Activated CD8-positive, alpha-beta T cell treated with anti-CD3 and anti-CD28 coated beads, Interleukin-2, amount 10 ng/mL, durations not matched to agents 7 days and 5 days (primary cell): ENCODE results near the gene RNF175. TPM values are rescaled to one million over a fixed set of nuclear protein-coding genes. Genes with fewer than 3 reads are reported as not detected.

Experiments
- ATAC-seq: fragments of 150-1000 bp; cut with Tn5 transposase; one replicate; pipeline ENCODE4 v1.10.0; 2021; ENCODE audit warnings: moderate library complexity
- CTCF ChIA-PET: fragments of 350-600 bp; sonication (Branson Sonifier 250); formaldehyde crosslinking; loops from one replicate; lab custom pipeline; 2021; ENCODE audit warnings: antibody characterized with exemption; lab: Charles Lee
- POLR2A ChIA-PET: fragments of 350-600 bp; sonication (Branson Sonifier 250); formaldehyde crosslinking; loops from one replicate; lab custom pipeline; 2021; ENCODE audit warnings: antibody characterized with exemption; lab: Charles Lee
- DNase-seq: peaks from one replicate; pipeline ENCODE4 v3.0.0-alpha.2; 2020
- H3K27ac Mint-ChIP-seq: one replicate; pipeline ENCODE4 v1.8.0; 2021; ENCODE audit warnings: mild to moderate bottlenecking, mixed read lengths
- H3K27me3 Mint-ChIP-seq: one replicate; pipeline ENCODE4 v1.8.0; 2021; ENCODE audit warnings: low read depth, mixed read lengths
- H3K36me3 Mint-ChIP-seq: one replicate; pipeline ENCODE4 v1.8.0; 2021; ENCODE audit warnings: low read depth, mixed read lengths
- H3K4me1 Mint-ChIP-seq: one replicate; pipeline ENCODE4 v1.8.0; 2021; ENCODE audit warnings: low read depth, mixed read lengths
- H3K4me3 Mint-ChIP-seq: one replicate; pipeline ENCODE4 v1.8.0; 2021; ENCODE audit warnings: mild to moderate bottlenecking, mixed read lengths
- H3K9me3 Mint-ChIP-seq: one replicate; pipeline ENCODE4 v1.8.0; 2022; ENCODE audit warnings: mixed read lengths; ENCODE audit not compliant: insufficient read depth
- total RNA-seq, 2 experiments: library from RNA; stranded (reverse); gene quantifications; one replicate each; pipeline ENCODE4 v1.2.3, GENCODE V29; 2021

The RNF175 gene
- total RNA-seq, 2 experiments from 2014 or later: not detected

DNA sequence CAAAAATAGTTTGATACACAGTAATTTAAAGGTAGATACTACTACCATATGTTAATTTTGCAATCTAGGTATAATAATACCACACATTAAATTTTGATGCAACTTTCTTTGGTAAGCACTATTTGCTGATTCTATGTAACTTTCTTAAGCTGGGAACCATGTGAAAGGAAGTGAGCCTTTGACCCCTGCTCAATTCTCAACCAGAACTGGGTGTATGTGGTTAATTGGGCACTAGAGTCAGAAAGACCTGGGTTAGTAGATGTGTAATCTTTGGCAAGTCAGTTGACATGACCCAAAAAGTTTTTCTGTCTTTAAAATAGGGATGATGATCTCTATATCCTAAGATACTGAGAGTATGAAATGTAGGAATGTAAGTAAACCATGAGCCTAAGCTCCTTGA, 53.3 kb downstream of the RNF175 start:
- H3K4me3 Mint-ChIP-seq: peak overlapping the region; percentile 20
- peaks cover 10% of the 10 kb centered on the region for H3K27me3 Mint-ChIP-seq
- peak overlapping the region; percentile 72 for H3K27ac Mint-ChIP-seq

DNA sequence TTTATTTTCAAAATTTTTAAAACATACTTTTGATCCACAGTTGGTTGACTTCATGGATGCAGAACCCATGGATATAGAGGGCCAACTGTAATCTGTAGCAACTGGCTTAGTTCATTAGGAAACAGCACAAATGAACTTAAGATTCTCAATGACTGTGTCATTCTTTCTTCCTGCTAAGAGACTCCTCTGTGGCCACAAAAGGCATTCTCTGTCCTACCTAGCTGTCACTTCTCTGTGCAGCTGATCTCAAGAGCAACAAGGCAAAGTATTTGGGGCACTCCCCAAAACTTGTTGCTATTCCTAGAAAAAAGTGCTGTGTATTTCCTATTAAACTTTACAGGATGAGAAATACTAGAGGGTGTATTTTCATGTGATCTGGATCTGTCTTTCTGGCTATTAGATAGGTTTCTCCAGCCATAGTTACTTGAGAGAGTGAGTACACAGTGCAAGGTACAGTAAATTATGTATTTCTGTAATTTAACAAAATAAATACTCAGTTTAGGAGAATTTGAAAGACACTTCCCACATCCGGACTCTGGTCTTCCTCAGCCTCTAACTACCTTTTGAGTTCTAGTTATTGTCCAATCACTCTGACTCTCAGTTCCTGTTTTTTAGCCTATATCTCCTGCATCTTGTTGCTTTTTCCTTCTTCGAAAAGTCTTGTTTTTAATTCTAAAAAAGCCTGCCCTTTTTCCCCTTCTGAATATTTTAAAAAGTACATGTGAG, 53.9 kb downstream of the RNF175 start:
- no peaks in the 10 kb centered on the region for H3K9me3 Mint-ChIP-seq
- peak overlapping the region; percentile 20 for H3K4me3 Mint-ChIP-seq
- POLR2A ChIA-PET: interaction anchor here (0.6 kb wide), 1 partner anchor 23 kb away, joined by 3 read pairs; no protein-coding TSS in a partner anchor
- CTCF ChIA-PET: interaction anchor here (0.8 kb wide), 1 partner anchor 44 kb away, joined by 3 read pairs; no protein-coding TSS in a partner anchor
- peak; percentile 27 for ATAC-seq
- H3K27ac Mint-ChIP-seq: peak overlapping the region; percentile 72
- DNase-seq: no peak
- peaks cover 6% of the 10 kb centered on the region for H3K36me3 Mint-ChIP-seq
- peaks cover 15% of the 10 kb centered on the region for H3K4me1 Mint-ChIP-seq
- H3K27me3 Mint-ChIP-seq: peaks cover 10% of the 10 kb centered on the region

More for the DNA sequence above, 53.3 kb downstream of the RNF175 start:
- Mint-ChIP-seq H3K4me1 (peaks cover 15% of the 10 kb centered on the region), H3K9me3 (no peaks in the 10 kb centered on the region), H3K36me3 (peaks cover 6% of the 10 kb centered on the region)
- ChIA-PET POLR2A (no interaction called here), CTCF (interaction anchor here (0.8 to 1.2 kb wide), 2 partner anchors 43 to 63 kb away, joined by 3 to 5 read pairs; no protein-coding TSS in a partner anchor)
- DNase-seq (no peak), ATAC-seq (peak; percentile 30)

DNA sequence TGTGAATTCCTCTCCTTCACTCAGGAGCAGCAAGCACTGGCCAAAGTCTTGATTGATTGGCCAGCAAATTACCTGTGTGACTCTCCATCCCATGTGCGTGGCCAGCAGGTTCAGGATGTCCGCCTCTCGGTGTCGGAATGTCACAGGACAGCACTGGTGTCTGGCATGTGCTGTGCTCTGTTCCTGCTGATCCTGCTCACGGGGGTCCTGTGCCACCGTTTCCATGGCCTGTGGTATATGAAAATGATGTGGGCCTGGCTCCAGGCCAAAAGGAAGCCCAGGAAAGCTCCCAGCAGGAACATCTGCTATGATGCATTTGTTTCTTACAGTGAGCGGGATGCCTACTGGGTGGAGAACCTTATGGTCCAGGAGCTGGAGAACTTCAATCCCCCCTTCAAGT, 55.3 kb downstream of the RNF175 start:
- Mint-ChIP-seq H3K9me3 (no peaks in the 10 kb centered on the region), H3K27ac (no peak overlapping the region), H3K27me3 (peaks cover 11% of the 10 kb centered on the region), H3K4me1 (peaks cover 15% of the 10 kb centered on the region), H3K36me3 (peaks cover 6% of the 10 kb centered on the region), H3K4me3 (no peak overlapping the region)
- POLR2A ChIA-PET: no interaction called here
- no peak for ATAC-seq
- DNase-seq: no peak
- CTCF ChIA-PET: no interaction called here

DNA sequence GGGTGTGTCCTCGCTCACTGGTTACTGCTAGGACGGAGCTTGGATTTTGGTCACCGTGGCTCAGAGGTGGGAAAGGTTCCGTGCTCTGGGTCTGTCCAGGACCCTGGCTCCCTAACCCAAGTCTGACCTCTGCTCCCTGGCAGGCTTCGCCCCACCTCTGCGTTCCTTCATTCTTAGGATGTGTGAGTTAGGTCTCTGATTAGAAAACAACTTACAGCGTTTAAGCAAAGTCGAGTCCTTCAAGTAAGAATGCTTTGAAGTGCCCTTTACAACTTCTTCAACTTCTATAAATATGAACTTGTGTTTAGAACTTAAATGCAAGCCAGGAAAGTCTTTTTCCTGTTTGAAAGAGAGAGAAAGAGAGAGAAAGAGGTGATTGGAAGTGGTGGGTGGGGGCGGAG, 74.9 kb downstream of the RNF175 start:
- ChIA-PET CTCF (interaction anchor here (1.5 kb wide), 1 partner anchor 101 kb away, joined by 3 read pairs; no protein-coding TSS in a partner anchor), POLR2A (interaction anchor here (1.1 kb wide), 1 partner anchor 342 kb away, joined by 3 read pairs; no protein-coding TSS in a partner anchor)
- DNase-seq (no peak), ATAC-seq (peak; percentile 9)
- peaks cover 29% of the 10 kb centered on the region for H3K9me3 Mint-ChIP-seq
- H3K27me3 Mint-ChIP-seq: peaks cover 34% of the 10 kb centered on the region
- H3K27ac Mint-ChIP-seq: no peak overlapping the region
- H3K4me1 Mint-ChIP-seq: peaks cover 13% of the 10 kb centered on the region
- peaks cover 19% of the 10 kb centered on the region for H3K36me3 Mint-ChIP-seq
- peak overlapping the region; percentile 71 for H3K4me3 Mint-ChIP-seq

DNA sequence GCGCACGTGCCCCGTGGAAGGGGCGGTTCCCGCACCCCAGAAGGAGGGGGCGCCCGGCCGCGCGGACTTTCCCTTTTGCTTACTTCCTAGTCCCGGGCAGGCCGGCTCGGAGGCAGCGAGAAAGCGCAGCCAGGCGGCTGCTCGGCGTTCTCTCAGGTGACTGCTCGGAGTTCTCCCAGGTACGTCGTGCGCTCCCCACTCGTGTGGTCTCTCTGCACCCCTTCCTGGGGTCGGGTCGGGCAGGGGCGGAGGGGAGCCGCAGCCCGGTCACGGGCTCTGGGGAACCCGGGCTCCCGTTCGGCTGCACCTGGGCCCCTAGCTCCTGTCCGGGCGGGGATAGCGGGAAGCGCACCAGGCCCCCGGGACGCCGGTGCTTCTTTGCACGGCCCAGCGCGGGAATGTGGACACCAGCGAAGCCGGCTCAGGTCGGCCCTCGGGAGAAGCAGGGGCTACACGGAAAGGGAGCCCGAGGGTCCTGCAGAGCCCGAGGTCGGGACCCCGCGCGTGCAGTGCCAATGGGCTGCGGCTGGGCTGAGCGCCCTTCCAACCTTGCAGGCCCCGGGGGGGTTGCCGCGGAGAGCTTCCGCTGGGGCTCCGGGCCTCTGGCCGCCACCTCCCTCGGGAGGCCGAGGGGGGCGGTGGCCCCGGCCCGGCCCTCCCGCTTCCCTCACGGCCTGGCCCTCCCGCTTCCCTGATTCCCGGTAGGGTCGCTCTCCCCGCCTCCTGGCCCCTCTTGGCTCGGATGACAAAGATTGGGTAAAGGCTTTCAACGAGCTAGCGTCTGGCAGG, 75.4 kb downstream of the RNF175 start, which contains the start of gene TLR2:
TSS of gene TLR2 (plus strand) at position 99 of the 789 bp plus-strand sequence. CDS start 18,628 bp downstream, outside the sequence.
- CTCF ChIA-PET: interaction anchor here (1.1 to 1.5 kb wide), 2 partner anchors 66 to 102 kb away, joined by 3 read pairs; no protein-coding TSS in a partner anchor
- Mint-ChIP-seq H3K4me1 (peaks cover 13% of the 10 kb centered on the region), H3K4me3 (peak within 1 kb of the TSS; percentile 71), H3K9me3 (peaks cover 24% of the 10 kb centered on the region), H3K27me3 (peaks cover 34% of the 10 kb centered on the region), H3K36me3 (peaks cover 15% of the 10 kb centered on the region), H3K27ac (no peak within 1 kb of the TSS)
- ATAC-seq: peak; percentile 93
- DNase-seq: peak; percentile 66
- POLR2A ChIA-PET: interaction anchor here (1.1 kb wide), 1 partner anchor 342 kb away, joined by 3 read pairs; no protein-coding TSS in a partner anchor

DNA sequence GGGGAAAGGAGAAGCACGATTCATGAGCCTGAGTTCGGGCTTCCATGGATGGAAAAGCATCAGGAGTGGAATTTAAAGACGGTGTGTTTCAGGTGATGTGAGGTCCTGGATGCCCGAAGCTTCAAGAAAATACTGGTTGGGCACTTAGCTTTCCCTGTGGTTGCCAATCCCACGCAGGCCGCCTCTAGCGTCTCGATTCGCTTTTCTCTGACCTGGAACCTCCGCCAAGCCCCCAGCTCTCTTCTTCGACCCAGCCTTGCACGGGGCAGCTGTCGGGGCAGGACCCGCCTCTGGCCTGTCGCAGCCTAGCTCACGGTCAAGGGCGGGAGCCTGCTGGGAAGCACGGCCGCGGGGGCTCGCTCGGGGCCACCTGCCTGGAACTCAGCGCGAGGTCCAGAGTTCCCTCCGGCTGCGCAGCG, 76.1 kb downstream of the RNF175 start:
- peaks cover 9% of the 10 kb centered on the region for H3K36me3 Mint-ChIP-seq

DNA sequence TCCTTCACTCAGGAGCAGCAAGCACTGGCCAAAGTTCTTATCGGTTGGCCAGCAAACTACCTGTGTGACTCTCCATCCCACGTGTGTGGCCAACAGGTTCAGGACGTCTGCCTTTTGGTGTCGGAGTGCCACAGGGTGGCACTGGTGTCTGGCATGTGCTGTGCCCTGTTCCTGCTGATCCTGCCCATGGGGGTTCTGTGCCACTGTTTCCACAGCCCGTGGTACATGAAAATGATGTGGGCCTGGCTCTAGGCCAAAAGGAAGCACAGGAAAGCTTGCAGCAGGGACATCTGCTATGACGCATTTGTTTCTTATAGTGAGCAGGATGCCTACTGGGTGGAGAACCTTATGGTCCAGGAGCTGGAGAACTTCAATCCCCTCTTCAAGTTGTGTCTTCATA, 80.3 kb downstream of the RNF175 start:
- DNase-seq: no peak
- Mint-ChIP-seq H3K9me3 (peaks cover 21% of the 10 kb centered on the region), H3K4me3 (no peak overlapping the region), H3K27me3 (peaks cover 32% of the 10 kb centered on the region), H3K27ac (no peak overlapping the region), H3K36me3 (peaks cover 4% of the 10 kb centered on the region), H3K4me1 (peaks cover 6% of the 10 kb centered on the region)
- POLR2A ChIA-PET: no interaction called here
- CTCF ChIA-PET: no interaction called here
- ATAC-seq: no peak

More for the DNA sequence above, 76.1 kb downstream of the RNF175 start:
- POLR2A ChIA-PET: interaction anchor here (1.1 kb wide), 1 partner anchor 341 kb away, joined by 3 read pairs; no protein-coding TSS in a partner anchor
- ATAC-seq: no peak
- Mint-ChIP-seq H3K27me3 (peaks cover 37% of the 10 kb centered on the region), H3K9me3 (peaks cover 19% of the 10 kb centered on the region), H3K27ac (no peak overlapping the region), H3K4me3 (peak overlapping the region; percentile 47), H3K4me1 (peaks cover 13% of the 10 kb centered on the region)
- no peak for DNase-seq
- CTCF ChIA-PET: interaction anchor here (1.1 to 1.5 kb wide), 2 partner anchors 67 to 102 kb away, joined by 3 read pairs; no protein-coding TSS in a partner anchor

DNA sequence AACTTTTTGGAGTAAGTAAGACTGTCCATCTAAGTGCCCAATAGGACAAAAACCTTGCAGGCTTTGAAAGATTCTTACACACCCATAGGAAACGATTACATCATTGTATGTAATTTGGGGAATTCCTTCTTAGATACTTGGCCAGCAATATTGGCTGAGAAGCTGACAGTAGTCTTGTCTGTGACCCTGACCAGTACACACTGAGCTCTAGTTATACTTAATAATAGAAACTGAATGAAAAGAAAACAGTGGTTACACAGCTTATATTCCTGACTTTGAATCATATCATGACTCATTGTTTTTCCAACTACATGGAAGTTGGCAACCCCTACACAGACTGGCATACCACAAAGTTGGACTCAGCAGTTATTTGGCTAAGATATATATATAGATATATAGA, 82.8 kb downstream of the RNF175 start:
- H3K9me3 Mint-ChIP-seq: peaks cover 25% of the 10 kb centered on the region
- no peak overlapping the region for H3K4me3 Mint-ChIP-seq
- ChIA-PET CTCF (no interaction called here), POLR2A (no interaction called here)
- DNase-seq (no peak), ATAC-seq (no peak)
- peaks cover 4% of the 10 kb centered on the region for H3K36me3 Mint-ChIP-seq
- H3K27me3 Mint-ChIP-seq: peaks cover 19% of the 10 kb centered on the region
- no peaks in the 10 kb centered on the region for H3K4me1 Mint-ChIP-seq
- H3K27ac Mint-ChIP-seq: no peak overlapping the region

DNA sequence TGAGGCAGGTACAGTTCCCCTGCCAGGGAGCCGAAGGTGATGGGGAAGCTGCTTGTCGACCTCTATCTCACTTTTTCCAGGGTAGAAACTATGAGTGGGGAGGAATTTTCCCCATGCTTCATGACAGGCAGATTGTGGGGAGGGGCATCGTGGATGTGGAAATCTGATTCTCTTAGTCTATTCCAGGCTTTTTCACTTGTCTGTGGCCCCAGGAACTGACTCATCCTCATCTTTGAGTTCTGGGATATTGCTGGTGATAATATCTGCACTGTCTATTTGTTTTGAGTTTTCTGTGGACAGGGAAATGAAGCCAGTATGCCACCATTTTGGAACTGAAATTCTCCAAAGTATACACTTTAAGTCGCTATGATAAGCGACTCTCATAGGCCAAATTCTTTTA, 83.3 kb downstream of the RNF175 start:
- no peak overlapping the region for H3K4me3 Mint-ChIP-seq
- no peak for ATAC-seq
- DNase-seq: no peak
- no peaks in the 10 kb centered on the region for H3K4me1 Mint-ChIP-seq
- H3K27ac Mint-ChIP-seq: no peak overlapping the region
- peaks cover 4% of the 10 kb centered on the region for H3K36me3 Mint-ChIP-seq
- peaks cover 17% of the 10 kb centered on the region for H3K27me3 Mint-ChIP-seq
- H3K9me3 Mint-ChIP-seq: peaks cover 25% of the 10 kb centered on the region
- POLR2A ChIA-PET: no interaction called here
- CTCF ChIA-PET: no interaction called here

DNA sequence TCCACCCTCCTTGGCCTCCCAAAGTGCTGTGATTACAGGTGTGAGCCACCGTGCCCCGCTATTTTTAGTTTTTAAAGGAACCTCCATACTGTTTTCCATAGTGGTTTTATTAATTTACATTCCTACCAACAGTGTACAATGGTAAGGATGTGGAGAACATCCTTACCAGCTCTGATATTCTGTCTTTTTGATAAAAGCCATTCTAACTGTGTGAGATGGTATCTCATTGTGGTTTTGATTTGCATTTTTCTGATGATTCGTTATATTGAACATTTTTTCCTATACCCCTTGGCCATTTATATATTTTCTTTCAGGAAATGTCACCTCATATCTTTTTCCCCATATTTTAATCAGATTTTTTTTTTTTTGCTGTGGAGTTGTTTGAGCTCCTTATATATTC, 90.0 kb downstream of the RNF175 start:
- H3K4me3 Mint-ChIP-seq: no peak overlapping the region
- ATAC-seq (no peak), DNase-seq (no peak)
- H3K27ac Mint-ChIP-seq: no peak overlapping the region
- no peaks in the 10 kb centered on the region for H3K36me3 Mint-ChIP-seq
- H3K27me3 Mint-ChIP-seq: peaks cover 25% of the 10 kb centered on the region
- POLR2A ChIA-PET: no interaction called here
- H3K4me1 Mint-ChIP-seq: no peaks in the 10 kb centered on the region
- peaks cover 7% of the 10 kb centered on the region for H3K9me3 Mint-ChIP-seq
- CTCF ChIA-PET: interaction anchor here (0.9 to 1.2 kb wide), 2 partner anchors 9 to 80 kb away, joined by 3 read pairs; no protein-coding TSS in a partner anchor

DNA sequence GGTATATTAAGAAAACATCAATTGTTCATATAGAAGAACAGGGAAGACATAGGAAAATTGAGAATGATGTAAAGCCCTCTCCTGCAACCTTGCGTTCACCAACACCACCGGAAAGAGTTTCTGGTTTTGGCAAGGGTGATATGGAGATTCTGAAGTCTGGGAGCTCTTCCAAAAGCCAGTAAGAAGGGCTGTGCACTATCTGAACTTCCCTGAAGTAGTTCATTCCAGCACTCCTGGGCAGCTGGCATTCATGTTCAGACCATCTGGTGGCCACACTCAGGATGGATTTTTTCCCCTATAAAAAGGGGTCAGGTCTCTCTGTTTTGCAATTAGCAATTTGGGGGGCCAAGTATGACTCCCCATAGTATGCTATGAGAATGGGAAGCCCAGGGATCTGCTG, 91.2 kb downstream of the RNF175 start:
- no peak for DNase-seq
- no peak for ATAC-seq
- no peaks in the 10 kb centered on the region for H3K4me1 Mint-ChIP-seq
- peaks cover 24% of the 10 kb centered on the region for H3K27me3 Mint-ChIP-seq
- H3K36me3 Mint-ChIP-seq: no peaks in the 10 kb centered on the region
- ChIA-PET CTCF (no interaction called here), POLR2A (no interaction called here)
- H3K27ac Mint-ChIP-seq: no peak overlapping the region
- no peak overlapping the region for H3K4me3 Mint-ChIP-seq
- no peaks in the 10 kb centered on the region for H3K9me3 Mint-ChIP-seq
